ENCODE results near the gene FAAH2. TPM values are rescaled to one million over a fixed set of nuclear protein-coding genes. Genes with fewer than 3 reads are reported as not detected.

FAAH2 gene
- polyA plus RNA-seq, 1 donor (not counting 4 experiments of a cell fraction or from before 2014, with no cell fraction given), result 1.7 TPM

- Histone ChIP-seq H3K4me1 (ENCODE audit: control insufficient read depth, extremely low read depth, insufficient read depth, low read length) (no peaks in the 10 kb centered on the region), H3K4me3 (ENCODE audit: control insufficient read depth in 2 of 3, extremely low read depth in 1 of 3, insufficient read depth in 2 of 3, low read depth in 1 of 3, low read length in 3 of 3) (no peak overlapping the region), H2AFZ (ENCODE audit: control insufficient read depth, low read length) (no peak overlapping the region), H3K9me3 (ENCODE audit: control insufficient read depth, low read depth, low read length) (no peaks in the 10 kb centered on the region), H3K9ac (ENCODE audit: control insufficient read depth, extremely low read depth, insufficient read depth, low read length) (no peak overlapping the region), H3K79me2 (ENCODE audit: control insufficient read depth, insufficient read depth, low read length) (no peaks in the 10 kb centered on the region), H3K27ac (ENCODE audit: control insufficient read depth, insufficient read depth, low read length) (no peak overlapping the region), H4K20me1 (ENCODE audit: control insufficient read depth, extremely low read depth, insufficient read depth, low read length) (no peaks in the 10 kb centered on the region), H3K36me3 (ENCODE audit: control insufficient read depth in 2 of 2, extremely low read depth in 1 of 2, insufficient read depth in 2 of 2, low read length in 2 of 2) (no peaks in the 10 kb centered on the region), H3K4me2 (ENCODE audit: control insufficient read depth, extremely low read depth, insufficient read depth, low read depth, low read length) (no peak overlapping the region), H3K27me3 (ENCODE audit: control insufficient read depth, extremely low read depth, insufficient read depth, low read length) (no peaks in the 10 kb centered on the region), H3K9me1 (ENCODE audit: control insufficient read depth, extremely low read depth, insufficient read depth, low read length) (no peaks in the 10 kb centered on the region)
- dilution Hi-C loops (cut with MboI; ENCODE audit: extremely low pct_ligation_motif_present, low sequenced_read_pairs), result no loop called here
- DNase-seq (ENCODE audit: low read depth, low spot score) (no peak), FAIRE-seq (no peak)
- no peak for TF ChIP-seq EZH2 (IDR thresholded peaks at IDR 0.05; ENCODE audit: low read length)
- TF ChIP-seq, protein P1, sequence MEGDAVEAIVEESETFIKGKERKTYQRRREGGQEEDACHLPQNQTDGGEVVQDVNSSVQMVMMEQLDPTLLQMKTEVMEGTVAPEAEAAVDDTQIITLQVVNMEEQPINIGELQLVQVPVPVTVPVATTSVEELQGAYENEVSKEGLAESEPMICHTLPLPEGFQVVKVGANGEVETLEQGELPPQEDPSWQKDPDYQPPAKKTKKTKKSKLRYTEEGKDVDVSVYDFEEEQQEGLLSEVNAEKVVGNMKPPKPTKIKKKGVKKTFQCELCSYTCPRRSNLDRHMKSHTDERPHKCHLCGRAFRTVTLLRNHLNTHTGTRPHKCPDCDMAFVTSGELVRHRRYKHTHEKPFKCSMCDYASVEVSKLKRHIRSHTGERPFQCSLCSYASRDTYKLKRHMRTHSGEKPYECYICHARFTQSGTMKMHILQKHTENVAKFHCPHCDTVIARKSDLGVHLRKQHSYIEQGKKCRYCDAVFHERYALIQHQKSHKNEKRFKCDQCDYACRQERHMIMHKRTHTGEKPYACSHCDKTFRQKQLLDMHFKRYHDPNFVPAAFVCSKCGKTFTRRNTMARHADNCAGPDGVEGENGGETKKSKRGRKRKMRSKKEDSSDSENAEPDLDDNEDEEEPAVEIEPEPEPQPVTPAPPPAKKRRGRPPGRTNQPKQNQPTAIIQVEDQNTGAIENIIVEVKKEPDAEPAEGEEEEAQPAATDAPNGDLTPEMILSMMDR (optimal IDR thresholded peaks at IDR 0.05 in 1 of 3, IDR thresholded peaks at IDR 0.05 in 1 of 3, conservative IDR thresholded peaks at IDR 0.05 in 1 of 3; ENCODE audit: extremely low read depth in 1 of 3, insufficient read depth in 2 of 3, low read length in 3 of 3), result no peak
These were observed 34.5 kb upstream of the FAAH2 start for GRCh38 chrX:57251965-57252364.

DNA sequence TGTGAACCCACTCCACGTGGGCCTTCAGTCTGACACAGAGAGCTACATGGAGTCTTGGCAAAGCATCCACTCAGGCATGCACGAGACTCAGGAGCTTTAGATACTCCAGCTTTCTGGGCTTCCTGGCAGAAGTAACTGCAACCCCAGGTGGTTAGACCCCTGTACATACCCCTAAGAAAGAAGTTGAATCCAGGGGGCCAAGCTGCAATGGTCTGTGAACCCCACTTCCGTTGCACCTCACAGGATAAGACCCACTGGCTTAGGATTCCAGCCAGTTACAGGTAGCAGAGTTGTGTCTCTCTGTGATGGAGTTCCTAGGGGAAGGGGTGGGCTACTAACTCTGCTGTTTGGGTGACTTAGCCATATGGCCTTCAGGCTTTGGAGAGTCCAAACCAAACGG is 21.4 kb upstream of the FAAH2 start:
- no peaks in the 10 kb centered on the region for H3K9me1 ChIP-seq (ENCODE audit: control insufficient read depth, extremely low read depth, insufficient read depth, low read length)
- no peak for FAIRE-seq
- dilution Hi-C loops (cut with MboI; ENCODE audit: extremely low pct_ligation_motif_present, low sequenced_read_pairs), result no loop called here

More for the DNA sequence above, 21.4 kb upstream of the FAAH2 start:
- Histone ChIP-seq H3K4me2 (ENCODE audit: control insufficient read depth, extremely low read depth, insufficient read depth, low read depth, low read length) (no peak overlapping the region), H3K27ac (ENCODE audit: control insufficient read depth, insufficient read depth, low read length) (no peak overlapping the region), H3K4me1 (ENCODE audit: control insufficient read depth, extremely low read depth, insufficient read depth, low read length) (no peaks in the 10 kb centered on the region), H3K36me3 (ENCODE audit: control insufficient read depth in 2 of 2, extremely low read depth in 1 of 2, insufficient read depth in 2 of 2, low read length in 2 of 2) (no peaks in the 10 kb centered on the region), H3K9ac (ENCODE audit: control insufficient read depth, extremely low read depth, insufficient read depth, low read length) (no peak overlapping the region), H3K9me3 (ENCODE audit: control insufficient read depth, low read depth, low read length) (peaks cover 3% of the 10 kb centered on the region), H2AFZ (ENCODE audit: control insufficient read depth, low read length) (no peak overlapping the region), H3K27me3 (ENCODE audit: control insufficient read depth, extremely low read depth, insufficient read depth, low read length) (no peaks in the 10 kb centered on the region), H3K4me3 (ENCODE audit: control insufficient read depth in 2 of 3, extremely low read depth in 1 of 3, insufficient read depth in 2 of 3, low read depth in 1 of 3, low read length in 3 of 3) (no peak overlapping the region), H4K20me1 (ENCODE audit: control insufficient read depth, extremely low read depth, insufficient read depth, low read length) (no peaks in the 10 kb centered on the region), H3K79me2 (ENCODE audit: control insufficient read depth, insufficient read depth, low read length) (no peaks in the 10 kb centered on the region)
- DNase-seq (ENCODE audit: low read depth, low spot score), result no peak
- TF ChIP-seq EZH2 (IDR thresholded peaks at IDR 0.05; ENCODE audit: low read length), result no peak
- TF ChIP-seq, protein P1 (optimal IDR thresholded peaks at IDR 0.05 in 1 of 3, IDR thresholded peaks at IDR 0.05 in 1 of 3, conservative IDR thresholded peaks at IDR 0.05 in 1 of 3; ENCODE audit: extremely low read depth in 1 of 3, insufficient read depth in 2 of 3, low read length in 3 of 3), result no peak
